Measurements from ENCODE around the gene PEX3. TPM values are rescaled to one million over a fixed set of nuclear protein-coding genes. Genes with fewer than 3 reads are reported as not detected.

Gene PEX3
- total RNA-seq, 1 donor from 2014 or later, result 17.9 TPM

GRCh38 chr6:143510991-143511891 is 60.6 kb downstream of the PEX3 start, which contains the start of gene FUCA2:
Gene FUCA2, minus strand, starts transcription at chr6:143511720. Its CDS starts 86 bp downstream, at chr6:143511634.
- Mint-ChIP-seq H3K4me1 (ENCODE audit: unreplicated experiment) (peaks cover 25% of the 10 kb centered on the region), H3K36me3 (ENCODE audit: unreplicated experiment) (peaks cover 12% of the 10 kb centered on the region)

GRCh38 chr6:143513410-143513809 is 62.8 kb downstream of the PEX3 start:
- Mint-ChIP-seq H3K4me1 (ENCODE audit: unreplicated experiment) (peaks cover 29% of the 10 kb centered on the region), H3K36me3 (ENCODE audit: unreplicated experiment) (no peaks in the 10 kb centered on the region), H3K27ac (ENCODE audit: unreplicated experiment) (no peak overlapping the region), H3K27me3 (ENCODE audit: unreplicated experiment) (peaks cover 12% of the 10 kb centered on the region), H3K4me3 (ENCODE audit: unreplicated experiment) (peak overlapping the region; percentile 18), H3K9me3 (ENCODE audit: unreplicated experiment) (no peaks in the 10 kb centered on the region)
- TF ChIP-seq CTCF (IDR thresholded peaks at IDR 0.05), result peak; percentile 44
- DNase-seq (ENCODE audit: extremely low spot score, unreplicated experiment), result no peak

More at GRCh38 chr6:143510991-143511891, 60.6 kb downstream of the PEX3 start, which contains the start of gene FUCA2:
- no peaks in the 10 kb centered on the region for H3K27me3 Mint-ChIP-seq (ENCODE audit: unreplicated experiment)
- H3K4me3 Mint-ChIP-seq (ENCODE audit: unreplicated experiment), result peak within 1 kb of the TSS; percentile 88
- peak within 1 kb of the TSS; percentile 91 for H3K27ac Mint-ChIP-seq (ENCODE audit: unreplicated experiment)
- DNase-seq (ENCODE audit: extremely low spot score, unreplicated experiment), result peak; percentile 94
- H3K9me3 Mint-ChIP-seq (ENCODE audit: unreplicated experiment), result no peaks in the 10 kb centered on the region
- TF ChIP-seq CTCF (IDR thresholded peaks at IDR 0.05), result no peak

- H3K4me3 Mint-ChIP-seq (ENCODE audit: unreplicated experiment), result no peak overlapping the region
- TF ChIP-seq CTCF (IDR thresholded peaks at IDR 0.05), result no peak
- H3K27me3 Mint-ChIP-seq (ENCODE audit: unreplicated experiment), result peaks cover 12% of the 10 kb centered on the region
- no peaks in the 10 kb centered on the region for H3K9me3 Mint-ChIP-seq (ENCODE audit: unreplicated experiment)
- H3K4me1 Mint-ChIP-seq (ENCODE audit: unreplicated experiment), result peaks cover 17% of the 10 kb centered on the region
- H3K27ac Mint-ChIP-seq (ENCODE audit: unreplicated experiment), result no peak overlapping the region
- DNase-seq (ENCODE audit: extremely low spot score, unreplicated experiment), result no peak
- H3K36me3 Mint-ChIP-seq (ENCODE audit: unreplicated experiment), result no peaks in the 10 kb centered on the region
Measured at GRCh38 chr6:143515061-143515760, 64.6 kb downstream of the PEX3 start.

GRCh38 chr6:143515766-143516355 is 65.3 kb downstream of the PEX3 start:
- Mint-ChIP-seq H3K4me3 (ENCODE audit: unreplicated experiment) (no peak overlapping the region), H3K9me3 (ENCODE audit: unreplicated experiment) (no peaks in the 10 kb centered on the region), H3K27ac (ENCODE audit: unreplicated experiment) (no peak overlapping the region), H3K36me3 (ENCODE audit: unreplicated experiment) (no peaks in the 10 kb centered on the region), H3K27me3 (ENCODE audit: unreplicated experiment) (peaks cover 12% of the 10 kb centered on the region), H3K4me1 (ENCODE audit: unreplicated experiment) (peaks cover 12% of the 10 kb centered on the region)
- no peak for TF ChIP-seq CTCF (IDR thresholded peaks at IDR 0.05)
- no peak for DNase-seq (ENCODE audit: extremely low spot score, unreplicated experiment)
